ENCODE measurements around the gene ZC3H14.

ZC3H14 gene

GRCh38 chr14:88598097-88598675 lies 35.3 kb downstream of the ZC3H14 start:
- DNase-seq (ENCODE audit: low read depth in 1 of 2, low spot score in 1 of 2) = peak in 1 of 2 experiments; percentile 18
- no peak for TF ChIP-seq JUND (IDR thresholded peaks at IDR 0.05; ENCODE audit: low read depth)
- in situ Hi-C loops (cut with HindIII; ENCODE audit: low pct_unique_long_range_greater_than_20kb, low sequenced_read_pairs) = no loop called here

- DNase-seq (ENCODE audit: low read depth in 1 of 2, low spot score in 1 of 2) = no peak
- TF ChIP-seq JUND (IDR thresholded peaks at IDR 0.05; ENCODE audit: low read depth) = no peak
- in situ Hi-C loops (cut with HindIII; ENCODE audit: low pct_unique_long_range_greater_than_20kb, low sequenced_read_pairs) = no loop called here
Measured at GRCh38 chr14:88599326-88599725, 36.5 kb downstream of the ZC3H14 start.

- TF ChIP-seq JUND (IDR thresholded peaks at IDR 0.05; ENCODE audit: low read depth) = no peak
- in situ Hi-C loops (cut with HindIII; ENCODE audit: low pct_unique_long_range_greater_than_20kb, low sequenced_read_pairs) = no loop called here
- DNase-seq (ENCODE audit: low read depth in 1 of 2, low spot score in 1 of 2) = no peak
Measured at GRCh38 chr14:88599761-88600439, 37.1 kb downstream of the ZC3H14 start.

- no peak for TF ChIP-seq JUND (IDR thresholded peaks at IDR 0.05; ENCODE audit: low read depth)
- in situ Hi-C loops (cut with HindIII; ENCODE audit: low pct_unique_long_range_greater_than_20kb, low sequenced_read_pairs) = no loop called here
- no peak for DNase-seq (ENCODE audit: low read depth in 1 of 2, low spot score in 1 of 2)
Measured at GRCh38 chr14:88604212-88604611, 41.4 kb downstream of the ZC3H14 start.

- no peak for DNase-seq (ENCODE audit: low read depth in 1 of 2, low spot score in 1 of 2)
- no peak for TF ChIP-seq JUND (IDR thresholded peaks at IDR 0.05; ENCODE audit: low read depth)
- in situ Hi-C loops (cut with HindIII; ENCODE audit: low pct_unique_long_range_greater_than_20kb, low sequenced_read_pairs) = no loop called here
Measured at GRCh38 chr14:88605594-88605993, 42.8 kb downstream of the ZC3H14 start.

GRCh38 chr14:88607829-88608228 lies 45.0 kb downstream of the ZC3H14 start:
- no peak for DNase-seq (ENCODE audit: low read depth in 1 of 2, low spot score in 1 of 2)
- TF ChIP-seq JUND (IDR thresholded peaks at IDR 0.05; ENCODE audit: low read depth) = no peak
- in situ Hi-C loops (cut with HindIII; ENCODE audit: low pct_unique_long_range_greater_than_20kb, low sequenced_read_pairs) = no loop called here

GRCh38 chr14:88611878-88612277 lies 49.0 kb downstream of the ZC3H14 start:
- TF ChIP-seq JUND (IDR thresholded peaks at IDR 0.05; ENCODE audit: low read depth) = no peak
- no peak for DNase-seq (ENCODE audit: low read depth in 1 of 2, low spot score in 1 of 2)
- in situ Hi-C loops (cut with HindIII; ENCODE audit: low pct_unique_long_range_greater_than_20kb, low sequenced_read_pairs) = no loop called here

- TF ChIP-seq JUND (IDR thresholded peaks at IDR 0.05; ENCODE audit: low read depth) = no peak
- DNase-seq (ENCODE audit: low read depth in 1 of 2, low spot score in 1 of 2) = no peak
- in situ Hi-C loops (cut with HindIII; ENCODE audit: low pct_unique_long_range_greater_than_20kb, low sequenced_read_pairs) = no loop called here
Measured at GRCh38 chr14:88612981-88613380, 50.1 kb downstream of the ZC3H14 start.

- no peak for TF ChIP-seq JUND (IDR thresholded peaks at IDR 0.05; ENCODE audit: low read depth)
- DNase-seq (ENCODE audit: low read depth in 1 of 2, low spot score in 1 of 2) = no peak
- in situ Hi-C loops (cut with HindIII; ENCODE audit: low pct_unique_long_range_greater_than_20kb, low sequenced_read_pairs) = no loop called here
Measured at GRCh38 chr14:88613552-88614010, 50.7 kb downstream of the ZC3H14 start.

- no peak for DNase-seq (ENCODE audit: low read depth in 1 of 2, low spot score in 1 of 2)
- no peak for TF ChIP-seq JUND (IDR thresholded peaks at IDR 0.05; ENCODE audit: low read depth)
- in situ Hi-C loops (cut with HindIII; ENCODE audit: low pct_unique_long_range_greater_than_20kb, low sequenced_read_pairs) = no loop called here
Measured at GRCh38 chr14:88614218-88614907, 51.5 kb downstream of the ZC3H14 start.

GRCh38 chr14:88616697-88617096 lies 53.9 kb downstream of the ZC3H14 start:
- in situ Hi-C loops (cut with HindIII; ENCODE audit: low pct_unique_long_range_greater_than_20kb, low sequenced_read_pairs) = no loop called here
- TF ChIP-seq JUND (IDR thresholded peaks at IDR 0.05; ENCODE audit: low read depth) = no peak
- no peak for DNase-seq (ENCODE audit: low read depth in 1 of 2, low spot score in 1 of 2)

GRCh38 chr14:88617479-88617878 lies 54.6 kb downstream of the ZC3H14 start:
- no peak for TF ChIP-seq JUND (IDR thresholded peaks at IDR 0.05; ENCODE audit: low read depth)
- in situ Hi-C loops (cut with HindIII; ENCODE audit: low pct_unique_long_range_greater_than_20kb, low sequenced_read_pairs) = no loop called here
- no peak for DNase-seq (ENCODE audit: low read depth in 1 of 2, low spot score in 1 of 2)

- no peak for DNase-seq (ENCODE audit: low read depth in 1 of 2, low spot score in 1 of 2)
- TF ChIP-seq JUND (IDR thresholded peaks at IDR 0.05; ENCODE audit: low read depth) = no peak
- in situ Hi-C loops (cut with HindIII; ENCODE audit: low pct_unique_long_range_greater_than_20kb, low sequenced_read_pairs) = no loop called here
Measured at GRCh38 chr14:88618476-88618875, 55.6 kb downstream of the ZC3H14 start.
